Measurements from ENCODE around the gene MATN4. TPM values are rescaled to one million over a fixed set of nuclear protein-coding genes. Genes with fewer than 3 reads are reported as not detected.

Gene MATN4
- total and polyA plus RNA-seq, 4 donors, result 0.18 to 0.69 (median 0.42) TPM; not detected in 1

DNA sequence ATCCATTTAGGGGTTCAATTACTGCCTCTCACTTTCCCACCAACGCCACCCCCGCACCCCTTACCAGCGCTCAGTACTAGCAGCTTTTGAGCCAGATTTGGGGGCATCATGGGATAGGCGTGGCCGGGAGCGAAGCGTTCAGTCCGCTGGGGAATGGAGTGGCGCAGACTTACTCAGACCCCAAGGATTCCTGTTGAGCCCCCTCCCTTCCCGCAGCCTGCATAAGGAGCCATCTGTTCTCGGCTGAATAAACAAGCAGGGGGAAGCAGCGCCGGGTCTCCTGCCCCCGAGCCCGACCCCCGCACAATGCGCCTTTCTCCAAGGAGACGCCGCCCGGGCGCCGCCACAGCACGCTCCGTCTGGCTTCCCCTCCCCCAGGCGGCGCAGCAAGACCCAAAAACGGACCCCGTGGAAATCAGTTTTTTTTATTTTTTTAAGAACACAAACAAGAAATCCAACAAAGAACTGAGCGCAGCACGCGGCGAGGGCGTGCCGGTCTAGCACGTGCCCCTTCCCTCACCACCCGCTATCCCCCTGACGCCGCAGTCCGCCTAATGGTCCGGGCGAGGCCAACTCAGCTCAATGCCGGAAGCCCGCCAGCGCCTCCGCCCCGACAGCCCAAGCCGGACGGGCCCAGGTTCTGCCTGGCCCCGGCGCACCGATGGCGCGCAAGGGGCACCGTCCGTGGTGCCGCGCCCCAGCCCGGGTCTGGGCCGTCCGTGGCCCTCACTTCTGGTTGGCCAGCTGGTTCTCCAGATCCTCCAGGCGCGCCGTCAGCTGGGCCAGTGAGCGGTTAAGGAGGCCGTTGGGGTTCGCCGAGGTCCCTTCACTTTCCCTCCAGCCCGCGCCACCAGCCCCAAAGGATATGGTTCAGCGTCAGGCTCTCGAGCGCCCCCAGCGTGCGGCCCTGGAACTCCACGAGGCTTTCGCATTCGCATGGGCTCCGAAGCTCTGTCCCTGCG lies 14.8 kb downstream of the MATN4 start:
- peak overlapping the region; percentile 11 to 18 for H3K4me3 ChIP-seq (ENCODE audit: low read length in 2 of 2)
- H3K36me3 ChIP-seq (ENCODE audit: control insufficient read depth in 1 of 2, insufficient read depth in 2 of 2, low read length in 1 of 2), result no peaks in the 10 kb centered on the region
- ATAC-seq (ENCODE audit: low FRiP score) (peak; percentile 83), DNase-seq (peak; percentile 86 to 97)
- H3K27me3 ChIP-seq (ENCODE audit: control insufficient read depth in 1 of 2, insufficient read depth in 2 of 2, low read length in 1 of 2), result no peaks in the 10 kb centered on the region
- intact Hi-C loops (cut with DNase I), result loop anchor here in 1 of 2 donors (5.0 kb wide), 2 partner anchors 251 to 281 kb away; no protein-coding TSS in a partner anchor
- WGBS, 2 donors, result 2 to 3% methylated on average over 72 to 79 of the region's 79 CpGs
- no peaks in the 10 kb centered on the region for H3K9me3 ChIP-seq (ENCODE audit: control insufficient read depth, low read length)
- no peak overlapping the region for H3K27ac ChIP-seq (ENCODE audit: low read depth in 1 of 2, low read length in 2 of 2)
- no peaks in the 10 kb centered on the region for H3K4me1 ChIP-seq (ENCODE audit: control insufficient read depth in 1 of 2, insufficient read depth in 2 of 2, low read length in 2 of 2)

DNA sequence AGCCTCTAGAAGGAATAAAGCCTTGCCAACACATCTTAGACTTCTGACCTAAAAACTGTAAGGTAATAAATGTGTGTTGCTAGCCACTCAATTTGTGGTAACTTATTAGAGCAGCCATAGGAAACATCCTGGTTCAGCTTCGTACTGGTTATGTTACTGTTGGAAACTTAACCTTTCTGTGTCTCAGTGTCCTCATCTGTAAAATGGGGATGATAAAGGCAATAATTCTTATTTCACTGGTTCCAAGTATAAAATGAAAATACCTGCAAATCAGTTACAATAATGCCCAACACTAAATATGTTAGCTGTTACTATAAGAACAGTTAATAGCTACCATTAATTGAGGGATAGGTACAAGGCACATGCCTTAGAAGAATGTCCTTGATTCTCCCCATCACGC lies 15.8 kb downstream of the MATN4 start:
- H3K4me1 ChIP-seq (ENCODE audit: control insufficient read depth in 1 of 2, insufficient read depth in 2 of 2, low read length in 2 of 2), result no peaks in the 10 kb centered on the region

GRCh38 chr20:45291526-45291925 lies 16.6 kb downstream of the MATN4 start:
- H3K27me3 ChIP-seq (ENCODE audit: control insufficient read depth in 1 of 2, insufficient read depth in 2 of 2, low read length in 1 of 2), result no peaks in the 10 kb centered on the region
- no peak overlapping the region for H3K4me3 ChIP-seq (ENCODE audit: low read length in 2 of 2)
- H3K27ac ChIP-seq (ENCODE audit: low read depth in 1 of 2, low read length in 2 of 2), result no peak overlapping the region
- no peaks in the 10 kb centered on the region for H3K9me3 ChIP-seq (ENCODE audit: control insufficient read depth, low read length)
- H3K4me1 ChIP-seq (ENCODE audit: control insufficient read depth in 1 of 2, insufficient read depth in 2 of 2, low read length in 2 of 2), result no peaks in the 10 kb centered on the region
- DNase-seq, result no peak
- intact Hi-C loops (cut with DNase I), result loop anchor here in 1 of 2 donors (5.0 kb wide), 2 partner anchors 249 to 279 kb away; no protein-coding TSS in a partner anchor
- 87 to 89% methylated on average over 9 of the region's 9 CpGs for WGBS, 2 donors
- ATAC-seq (ENCODE audit: low FRiP score), result no peak
- no peaks in the 10 kb centered on the region for H3K36me3 ChIP-seq (ENCODE audit: control insufficient read depth in 1 of 2, insufficient read depth in 2 of 2, low read length in 1 of 2)

More for the DNA sequence above, 15.8 kb downstream of the MATN4 start:
- Histone ChIP-seq H3K9me3 (ENCODE audit: control insufficient read depth, low read length) (no peaks in the 10 kb centered on the region), H3K27ac (ENCODE audit: low read depth in 1 of 2, low read length in 2 of 2) (no peak overlapping the region), H3K36me3 (ENCODE audit: control insufficient read depth in 1 of 2, insufficient read depth in 2 of 2, low read length in 1 of 2) (no peaks in the 10 kb centered on the region), H3K4me3 (ENCODE audit: low read length in 2 of 2) (no peak overlapping the region), H3K27me3 (ENCODE audit: control insufficient read depth in 1 of 2, insufficient read depth in 2 of 2, low read length in 1 of 2) (no peaks in the 10 kb centered on the region)
- DNase-seq, result no peak
- intact Hi-C loops (cut with DNase I), result loop anchor here in 1 of 2 donors (5.0 kb wide), 2 partner anchors 250 to 280 kb away; no protein-coding TSS in a partner anchor
- WGBS, 2 donors, result 87 to 88% methylated on average over 2 of the region's 2 CpGs
- ATAC-seq (ENCODE audit: low FRiP score), result no peak

DNA sequence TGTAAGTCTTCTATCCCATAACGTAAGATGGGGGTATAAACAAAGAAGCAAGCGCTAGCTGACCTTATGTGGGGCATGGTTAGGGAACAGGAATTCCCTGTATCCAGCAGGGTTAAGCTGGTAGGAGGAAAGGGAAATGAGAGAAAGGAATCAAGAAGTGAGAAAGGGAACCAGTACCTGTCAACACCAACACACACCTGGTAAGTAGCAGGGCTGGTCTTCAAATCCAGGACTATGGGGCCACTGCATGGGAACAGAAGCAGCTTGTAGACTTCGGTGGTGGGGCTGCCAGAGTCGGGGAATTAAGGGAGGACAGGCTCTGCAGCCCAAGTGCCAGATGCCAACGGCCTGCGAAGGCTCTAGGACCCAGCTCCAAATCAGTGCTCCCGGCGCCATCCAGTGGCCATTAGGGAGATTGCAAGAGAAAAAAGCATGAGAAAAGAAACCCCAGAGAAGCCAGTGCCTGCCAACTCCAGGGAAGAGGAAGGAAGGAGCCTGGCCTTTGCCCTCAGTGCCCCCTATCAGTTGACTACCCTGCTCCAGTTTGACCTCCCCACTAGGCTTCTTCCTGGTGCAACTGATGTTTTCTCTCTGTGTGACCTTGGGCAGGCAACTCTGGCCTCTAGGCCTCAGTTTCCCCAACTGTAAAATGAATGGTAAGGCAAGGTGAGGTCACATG lies 17.3 kb downstream of the MATN4 start:
- Histone ChIP-seq H3K4me3 (ENCODE audit: low read length in 2 of 2) (no peak overlapping the region), H3K4me1 (ENCODE audit: control insufficient read depth in 1 of 2, insufficient read depth in 2 of 2, low read length in 2 of 2) (no peaks in the 10 kb centered on the region), H3K27me3 (ENCODE audit: control insufficient read depth in 1 of 2, insufficient read depth in 2 of 2, low read length in 1 of 2) (no peaks in the 10 kb centered on the region), H3K27ac (ENCODE audit: low read depth in 1 of 2, low read length in 2 of 2) (no peak overlapping the region), H3K9me3 (ENCODE audit: control insufficient read depth, low read length) (no peaks in the 10 kb centered on the region), H3K36me3 (ENCODE audit: control insufficient read depth in 1 of 2, insufficient read depth in 2 of 2, low read length in 1 of 2) (no peaks in the 10 kb centered on the region)
- WGBS, 2 donors, result 27% methylated on average over 8 of the region's 8 CpGs
- intact Hi-C loops (cut with DNase I), result loop anchor here in 1 of 2 donors (5.0 kb wide), 2 partner anchors 249 to 279 kb away; no protein-coding TSS in a partner anchor
- ATAC-seq (ENCODE audit: low FRiP score), result peak; percentile 79
- DNase-seq, result peak; percentile 84 to 87

DNA sequence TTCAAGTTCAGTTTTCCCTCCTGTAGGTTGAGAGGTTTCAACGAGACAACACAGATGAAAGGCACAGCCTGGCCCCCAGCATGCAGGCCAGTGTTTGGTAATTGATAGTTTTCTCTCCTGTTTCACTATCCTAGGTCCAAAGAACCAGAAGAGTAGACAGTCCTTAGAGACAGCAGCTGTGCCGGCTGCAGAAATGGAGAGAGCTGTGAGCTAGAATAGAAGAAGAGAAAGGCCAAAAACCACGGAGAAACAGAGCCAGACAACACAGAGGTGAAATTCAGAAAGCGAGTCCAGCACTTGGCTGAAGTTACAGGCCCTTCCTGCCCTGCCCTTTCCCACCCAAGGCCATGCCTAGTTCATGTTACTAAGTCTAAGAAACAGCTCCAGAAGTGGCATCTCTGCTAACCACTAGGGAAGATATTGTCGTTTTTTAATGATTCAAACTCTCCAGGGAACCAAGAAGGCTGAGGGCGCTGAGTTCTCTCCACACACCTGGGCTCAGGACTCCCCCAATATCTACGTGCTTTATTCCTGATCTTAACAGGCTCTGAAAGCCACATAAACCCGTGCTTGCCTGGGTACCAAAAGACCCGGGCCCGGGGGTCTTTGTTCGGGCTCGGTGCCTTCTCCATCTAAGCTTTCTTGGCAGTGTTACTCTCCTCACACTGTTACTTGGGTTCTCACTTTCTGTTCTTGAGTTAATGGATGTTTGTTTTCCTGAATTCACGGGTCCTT lies 18.0 kb downstream of the MATN4 start:
- H3K9me3 ChIP-seq (ENCODE audit: control insufficient read depth, low read length), result no peaks in the 10 kb centered on the region
- DNase-seq (no peak), ATAC-seq (ENCODE audit: low FRiP score) (no peak)
- H3K4me1 ChIP-seq (ENCODE audit: control insufficient read depth in 1 of 2, insufficient read depth in 2 of 2, low read length in 2 of 2), result no peaks in the 10 kb centered on the region
- H3K27me3 ChIP-seq (ENCODE audit: control insufficient read depth in 1 of 2, insufficient read depth in 2 of 2, low read length in 1 of 2), result no peaks in the 10 kb centered on the region
- intact Hi-C loops (cut with DNase I), result loop anchor here (5.0 to 10.0 kb wide), 3 partner anchors 245 to 278 kb away; no protein-coding TSS in a partner anchor
- no peak overlapping the region for H3K4me3 ChIP-seq (ENCODE audit: low read length in 2 of 2)
- no peak overlapping the region for H3K27ac ChIP-seq (ENCODE audit: low read depth in 1 of 2, low read length in 2 of 2)
- 74 to 78% methylated on average over 13 of the region's 13 CpGs for WGBS, 2 donors
- no peaks in the 10 kb centered on the region for H3K36me3 ChIP-seq (ENCODE audit: control insufficient read depth in 1 of 2, insufficient read depth in 2 of 2, low read length in 1 of 2)

GRCh38 chr20:45288860-45289259 lies 19.2 kb downstream of the MATN4 start:
- intact Hi-C loops (cut with DNase I), result loop anchor here in 1 of 2 donors (10.0 kb wide), 1 partner anchor 244 kb away; no protein-coding TSS in a partner anchor
- 83 to 91% methylated on average over 5 of the region's 5 CpGs for WGBS, 2 donors
- Histone ChIP-seq H3K27me3 (ENCODE audit: control insufficient read depth in 1 of 2, insufficient read depth in 2 of 2, low read length in 1 of 2) (no peaks in the 10 kb centered on the region), H3K4me1 (ENCODE audit: control insufficient read depth in 1 of 2, insufficient read depth in 2 of 2, low read length in 2 of 2) (no peaks in the 10 kb centered on the region), H3K36me3 (ENCODE audit: control insufficient read depth in 1 of 2, insufficient read depth in 2 of 2, low read length in 1 of 2) (no peaks in the 10 kb centered on the region), H3K9me3 (ENCODE audit: control insufficient read depth, low read length) (no peaks in the 10 kb centered on the region), H3K27ac (ENCODE audit: low read depth in 1 of 2, low read length in 2 of 2) (no peak overlapping the region), H3K4me3 (ENCODE audit: low read length in 2 of 2) (no peak overlapping the region)
- DNase-seq, result no peak
- ATAC-seq (ENCODE audit: low FRiP score), result no peak

GRCh38 chr20:45288376-45288775 lies 19.7 kb downstream of the MATN4 start:
- H3K9me3 ChIP-seq (ENCODE audit: control insufficient read depth, low read length), result no peaks in the 10 kb centered on the region
- no peak overlapping the region for H3K27ac ChIP-seq (ENCODE audit: low read depth in 1 of 2, low read length in 2 of 2)
- no peak overlapping the region for H3K4me3 ChIP-seq (ENCODE audit: low read length in 2 of 2)
- intact Hi-C loops (cut with DNase I), result loop anchor here in 1 of 2 donors (10.0 kb wide), 1 partner anchor 244 kb away; no protein-coding TSS in a partner anchor
- DNase-seq (no peak), ATAC-seq (ENCODE audit: low FRiP score) (no peak)
- no peaks in the 10 kb centered on the region for H3K36me3 ChIP-seq (ENCODE audit: control insufficient read depth in 1 of 2, insufficient read depth in 2 of 2, low read length in 1 of 2)
- H3K4me1 ChIP-seq (ENCODE audit: control insufficient read depth in 1 of 2, insufficient read depth in 2 of 2, low read length in 2 of 2), result no peaks in the 10 kb centered on the region
- 73 to 79% methylated on average over 4 of the region's 4 CpGs for WGBS, 2 donors
- no peaks in the 10 kb centered on the region for H3K27me3 ChIP-seq (ENCODE audit: control insufficient read depth in 1 of 2, insufficient read depth in 2 of 2, low read length in 1 of 2)

DNA sequence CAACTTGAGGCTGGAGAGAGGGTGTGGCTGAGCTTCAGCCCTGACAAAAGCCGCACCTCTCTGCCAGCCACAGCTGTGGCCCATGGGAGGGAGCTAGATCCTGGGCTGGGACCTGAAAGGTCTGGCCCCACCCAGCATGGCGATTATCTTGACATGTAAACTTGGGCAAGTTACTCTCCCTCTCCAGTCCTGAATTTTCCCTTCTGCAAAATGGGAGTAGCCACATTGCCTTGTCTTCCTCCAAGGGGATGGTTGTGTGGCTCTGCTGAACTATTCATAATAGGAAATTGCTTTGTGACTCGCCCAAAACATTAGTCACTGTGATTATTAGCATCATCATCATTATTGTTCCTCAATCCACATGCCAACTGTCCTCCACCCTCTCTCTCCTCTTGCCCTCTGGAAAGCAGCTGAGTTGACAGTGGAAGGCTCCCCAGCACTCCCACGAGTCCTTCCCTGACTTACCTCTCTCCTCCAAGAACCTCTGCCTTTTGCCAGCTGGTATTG lies 24.5 kb downstream of the MATN4 start:
- no peaks in the 10 kb centered on the region for H3K36me3 ChIP-seq (ENCODE audit: control insufficient read depth in 1 of 2, insufficient read depth in 2 of 2, low read length in 1 of 2)
- DNase-seq (no peak), ATAC-seq (ENCODE audit: low FRiP score) (no peak)
- no peaks in the 10 kb centered on the region for H3K27me3 ChIP-seq (ENCODE audit: control insufficient read depth in 1 of 2, insufficient read depth in 2 of 2, low read length in 1 of 2)
- H3K9me3 ChIP-seq (ENCODE audit: control insufficient read depth, low read length), result no peaks in the 10 kb centered on the region
- 62 to 67% methylated on average over 4 of the region's 4 CpGs for WGBS, 2 donors
- intact Hi-C loops (cut with DNase I), result loop anchor here in 1 of 2 donors (10.0 kb wide), 1 partner anchor 239 kb away; no protein-coding TSS in a partner anchor
- H3K27ac ChIP-seq (ENCODE audit: low read depth in 1 of 2, low read length in 2 of 2), result no peak overlapping the region
- no peak overlapping the region for H3K4me3 ChIP-seq (ENCODE audit: low read length in 2 of 2)
- no peaks in the 10 kb centered on the region for H3K4me1 ChIP-seq (ENCODE audit: control insufficient read depth in 1 of 2, insufficient read depth in 2 of 2, low read length in 2 of 2)
